Heart left ventricle (tissue), 13 donors: ENCODE results near the gene TIPARP.

Experiments
- CTCF ChIP-seq, 12 donors: fragments of 200-600 bp; sonication (generic) in 4 of 12; IDR thresholded peaks; one replicate each; pipeline versions ENCODE4 v1.5.0 to v1.8.0; 2018 to 2022; ENCODE audit warnings: antibody characterized with exemption in 12 of 12, mild to moderate bottlenecking in 5 of 12
- POLR2A ChIP-seq, 2 donors: fragments of 450-650 bp; IDR thresholded peaks; one replicate each; pipeline ENCODE4 v1.6.1; 2017; ENCODE audit warnings: antibody characterized with exemption in 2 of 2, mild to moderate bottlenecking in 2 of 2, moderate library complexity in 2 of 2
- donor health status: ischemic (EF 13 %, LVEDD 7.1; RV severe dilation, severe dysfunction).
- donor health status: DM: no; HTN: yes; CAD: no.
- donor health status: DM: no; HTN: no; CAD: no.
- donor health status: ischemic (EF 25% LVEDD 6.9; RV normal size, moderate dysfunction).
- donor health status: ischemic (EF 25% LVEDD 5.7; RV mildly dilated, moderate dysfunction).
- donor health status: ischemic (EF 35%, LVEDD 5.7; RV mildly dilated, moderate dysfunction).
- donor health status: nonischemic (EF 11% LVEDD 7.7; RV severe dilation, severe dysfunction).
- donor health status: DM: yes; HTN: yes; CAD: no.
- donor health status: PGD.
- donor health status: ischemic (EF 29% LVEDD 5.4; RV normal size, mild dysfunction).
- donor health status: nonischemic (EF 23%, LVEDD 6.1; RV moderate dilation, normal function).

DNA sequence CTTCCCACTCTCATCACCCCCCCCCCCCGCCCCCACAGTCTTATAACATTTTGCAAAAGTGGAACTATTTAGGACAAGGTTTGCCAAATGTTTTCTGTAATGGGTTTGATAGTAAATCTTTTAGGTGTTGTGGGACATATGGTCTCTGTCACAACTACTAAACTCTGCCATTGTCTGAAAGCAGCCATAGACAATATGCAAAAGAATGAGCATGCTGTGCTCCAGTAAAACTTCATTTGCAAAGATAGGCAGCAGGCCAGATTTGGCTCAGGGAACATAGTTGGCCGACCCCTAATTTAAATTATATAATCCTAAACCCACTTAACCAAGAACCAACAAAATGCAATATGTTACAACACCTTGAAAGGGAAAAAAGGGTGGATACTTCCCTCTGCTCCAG lies 46.4 kb downstream of the TIPARP start:
- no peak for TF ChIP-seq CTCF (IDR thresholded peaks at IDR 0.05)
- no peak for TF ChIP-seq POLR2A (IDR thresholded peaks at IDR 0.05)
